Colonic mucosa (tissue), 4 donors: ENCODE data around the gene NEAT1. TPM values are rescaled to one million over a fixed set of nuclear protein-coding genes. Genes with fewer than 3 reads are reported as not detected.

Experiments used
- DNase-seq: peaks from one replicate; pipeline ENCODE4 v3.0.0-alpha.2; 2020
- H3K27ac ChIP-seq: fragments of 200-600 bp; one replicate; pipeline ENCODE4 v1.8.0; 2021
- H3K27me3 ChIP-seq: fragments of 200-600 bp; one replicate; pipeline ENCODE4 v1.8.0; 2021
- H3K36me3 ChIP-seq: fragments of 200-600 bp; one replicate; pipeline ENCODE4 v1.8.0; 2021
- H3K4me1 ChIP-seq: fragments of 200-600 bp; one replicate; pipeline ENCODE4 v1.8.0; 2021; ENCODE audit warnings: mild to moderate bottlenecking
- H3K4me3 ChIP-seq: fragments of 200-600 bp; one replicate; pipeline ENCODE4 v1.8.0; 2021
- H3K9ac ChIP-seq, 2 donors: one replicate each; pipeline ENCODE4 v1.7.0; 2013; ENCODE audit warnings: control low read depth in 2 of 2, low read depth in 2 of 2, low read length in 2 of 2
- H3K9me3 ChIP-seq: fragments of 200-600 bp; one replicate; pipeline ENCODE4 v1.8.0; 2021
- intact Hi-C: fragments of 100-400 bp; cut with DNase I; formaldehyde crosslinking; loops from one replicate; pipeline ENCODE4 v1.14.1; 2022
- total RNA-seq, 2 donors: library from RNA; stranded (reverse); fragmentation: NEBNext Ultra II Directional in 1 of 2; extraction: Animal tissue kit (Norgen Biotek cat#: 25700) in 1 of 2; gene quantifications; one replicate each; pipeline ENCODE4 v1.2.1, GENCODE V29; 2021
- TF ChIP-seq, protein P1 (sequence below): fragments of 200-600 bp; IDR thresholded peaks from one replicate; pipeline ENCODE4 v1.8.0; 2022; ENCODE audit warnings: antibody characterized with exemption, mild to moderate bottlenecking
- donor health status: healthy.
- donor health status: DM: no; HTN: no; CAD: no.
- donor health status: DM: no; HTN: no; CAD: no.

Gene NEAT1
- total RNA-seq, 2 donors from 2014 or later: 269 to 502 TPM

DNA sequence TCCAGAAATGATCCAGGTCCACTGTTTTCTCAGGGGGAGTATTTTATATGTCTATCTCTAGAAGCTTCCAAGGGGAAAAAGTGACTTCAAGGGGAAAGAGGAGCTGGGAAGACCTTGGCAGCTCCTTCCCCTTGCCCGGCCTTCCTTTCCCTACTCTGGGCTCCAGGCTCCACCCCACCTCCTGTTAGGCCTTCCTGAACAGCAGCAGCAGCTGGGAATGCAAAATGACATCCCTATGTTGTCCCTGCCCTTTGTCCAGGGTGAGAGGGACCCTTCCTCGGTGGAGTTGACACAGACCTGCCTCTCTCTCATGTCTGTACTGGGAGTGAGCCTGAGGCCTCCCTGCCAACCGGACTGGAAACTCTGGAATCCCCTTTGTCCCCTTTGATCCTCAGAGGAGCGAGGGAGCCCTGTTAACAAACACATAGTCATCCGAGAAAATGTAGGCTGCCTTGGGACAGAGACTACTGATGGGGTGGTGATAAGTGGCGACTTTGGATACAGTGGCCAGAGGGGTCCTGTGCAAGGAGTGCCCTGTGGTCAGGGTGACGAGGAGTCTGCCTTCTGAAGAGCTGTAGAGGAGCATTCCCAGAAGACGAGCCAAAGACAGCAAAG lies 67.2 kb downstream of the NEAT1 start:
- H3K27ac ChIP-seq: peak overlapping the region; percentile 99
- TF ChIP-seq, protein P1, sequence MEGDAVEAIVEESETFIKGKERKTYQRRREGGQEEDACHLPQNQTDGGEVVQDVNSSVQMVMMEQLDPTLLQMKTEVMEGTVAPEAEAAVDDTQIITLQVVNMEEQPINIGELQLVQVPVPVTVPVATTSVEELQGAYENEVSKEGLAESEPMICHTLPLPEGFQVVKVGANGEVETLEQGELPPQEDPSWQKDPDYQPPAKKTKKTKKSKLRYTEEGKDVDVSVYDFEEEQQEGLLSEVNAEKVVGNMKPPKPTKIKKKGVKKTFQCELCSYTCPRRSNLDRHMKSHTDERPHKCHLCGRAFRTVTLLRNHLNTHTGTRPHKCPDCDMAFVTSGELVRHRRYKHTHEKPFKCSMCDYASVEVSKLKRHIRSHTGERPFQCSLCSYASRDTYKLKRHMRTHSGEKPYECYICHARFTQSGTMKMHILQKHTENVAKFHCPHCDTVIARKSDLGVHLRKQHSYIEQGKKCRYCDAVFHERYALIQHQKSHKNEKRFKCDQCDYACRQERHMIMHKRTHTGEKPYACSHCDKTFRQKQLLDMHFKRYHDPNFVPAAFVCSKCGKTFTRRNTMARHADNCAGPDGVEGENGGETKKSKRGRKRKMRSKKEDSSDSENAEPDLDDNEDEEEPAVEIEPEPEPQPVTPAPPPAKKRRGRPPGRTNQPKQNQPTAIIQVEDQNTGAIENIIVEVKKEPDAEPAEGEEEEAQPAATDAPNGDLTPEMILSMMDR: no peak
- no peaks in the 10 kb centered on the region for H3K9me3 ChIP-seq
- H3K4me1 ChIP-seq: peaks cover 67% of the 10 kb centered on the region
- H3K4me3 ChIP-seq: no peak overlapping the region
- intact Hi-C loops: no loop called here
- no peak for DNase-seq
- peak overlapping the region; percentile 72 to 99 for H3K9ac ChIP-seq
- H3K27me3 ChIP-seq: no peaks in the 10 kb centered on the region
- no peaks in the 10 kb centered on the region for H3K36me3 ChIP-seq

- H3K9ac ChIP-seq: peak overlapping the region; percentile 45 to 99
- TF ChIP-seq, protein P1: no peak
- peak overlapping the region; percentile 99 for H3K27ac ChIP-seq
- intact Hi-C loops: no loop called here
- no peak overlapping the region for H3K4me3 ChIP-seq
- DNase-seq: no peak
- no peaks in the 10 kb centered on the region for H3K27me3 ChIP-seq
- no peaks in the 10 kb centered on the region for H3K36me3 ChIP-seq
- H3K4me1 ChIP-seq: peaks cover 64% of the 10 kb centered on the region
- H3K9me3 ChIP-seq: no peaks in the 10 kb centered on the region
Measured at GRCh38 chr11:65491163-65491465, 68.5 kb downstream of the NEAT1 start.

GRCh38 chr11:65491614-65492386 lies 69.2 kb downstream of the NEAT1 start:
- Histone ChIP-seq H3K36me3 (no peaks in the 10 kb centered on the region), H3K27ac (peak overlapping the region; percentile 99), H3K4me1 (peaks cover 63% of the 10 kb centered on the region), H3K9me3 (no peaks in the 10 kb centered on the region), H3K9ac (peak overlapping the region; percentile 45 to 99), H3K4me3 (no peak overlapping the region), H3K27me3 (no peaks in the 10 kb centered on the region)
- TF ChIP-seq, protein P1: no peak
- intact Hi-C loops: no loop called here
- DNase-seq: peak; percentile 91

- no peaks in the 10 kb centered on the region for H3K27me3 ChIP-seq
- no peak overlapping the region for H3K4me3 ChIP-seq
- no peak for DNase-seq
- TF ChIP-seq, protein P1: no peak
- no peaks in the 10 kb centered on the region for H3K9me3 ChIP-seq
- peaks cover 58% of the 10 kb centered on the region for H3K4me1 ChIP-seq
- peak overlapping the region; percentile 45 to 99 for H3K9ac ChIP-seq
- H3K36me3 ChIP-seq: no peaks in the 10 kb centered on the region
- H3K27ac ChIP-seq: peak overlapping the region; percentile 99
- intact Hi-C loops: no loop called here
Measured at GRCh38 chr11:65492387-65492636, 69.7 kb downstream of the NEAT1 start.

- no peaks in the 10 kb centered on the region for H3K9me3 ChIP-seq
- TF ChIP-seq, protein P1: no peak
- intact Hi-C loops: no loop called here
- no peak overlapping the region for H3K4me3 ChIP-seq
- peak; percentile 88 for DNase-seq
- H3K9ac ChIP-seq: peak overlapping the region; percentile 57 to 99
- no peaks in the 10 kb centered on the region for H3K27me3 ChIP-seq
- no peaks in the 10 kb centered on the region for H3K36me3 ChIP-seq
- peak overlapping the region; percentile 99 for H3K27ac ChIP-seq
- peaks cover 57% of the 10 kb centered on the region for H3K4me1 ChIP-seq
Measured at GRCh38 chr11:65492637-65493366, 70.2 kb downstream of the NEAT1 start.
